HCT116 (cell line): ENCODE results near the gene PI16. TPM values are rescaled to one million over a fixed set of nuclear protein-coding genes. Genes with fewer than 3 reads are reported as not detected.

Experiments
- ATAC-seq: fragments of 200-7000 bp; cut with Tn5 transposase; 2 replicates; pipeline ENCODE4 v1.9.1; 2020; ENCODE audit warnings: mild to moderate bottlenecking, moderate library complexity
- BruUV-seq: library from RNA; stranded (reverse); fragments of 400-500 nt; replicated peaks from 2 replicates; lab custom pipeline; 2021; lab: Mats Ljungman, UMichigan
- CTCF ChIA-PET: fragments of 300-600 bp; sonication (Branson Sonifier 250); formaldehyde crosslinking; loops from one replicate; lab custom pipeline; 2021; ENCODE audit warnings: antibody characterized with exemption; lab: Charles Lee
- POLR2A ChIA-PET: fragments of 300-600, 350-600 bp; sonication (Branson Sonifier 250); formaldehyde crosslinking; loops from one replicate; lab custom pipeline; 2021; ENCODE audit warnings: antibody characterized with exemption; lab: Charles Lee
- RAD21 ChIA-PET, 2 experiments: fragments of 300-600 bp; sonication (Branson Sonifier 250); formaldehyde crosslinking; loops; one replicate each; lab custom pipeline; 2023; ENCODE audit warnings: low total read pairs in 2 of 2; ENCODE audit not compliant: uncharacterized antibody in 2 of 2, unreplicated experiment in 2 of 2, low non-redundant PET in 1 of 2; lab: Charles Lee
- DNase-seq: peaks from one replicate; pipeline ENCODE4 v3.0.0-alpha.2; 2010; ENCODE audit warnings: low read depth, low spot score
- H2AFZ ChIP-seq: fragments of 200-600 bp; shearing (Covaris generic), sonication (generic); 2 replicates; pipeline ENCODE4 v1.6.1; 2017; ENCODE audit warnings: low read depth, mixed run types, mixed read lengths, antibody characterized with exemption, low read length; ENCODE audit not compliant: poor library complexity, severe bottlenecking
- H3K27ac ChIP-seq: 2 replicates; pipeline ENCODE4 v1.5.1; 2012; ENCODE audit warnings: low read depth, low read length
- H3K27me3 ChIP-seq: fragments of 200-600 bp; sonication (generic); 2 replicates; pipeline ENCODE4 v1.6.1; 2016; ENCODE audit warnings: mixed run types, low read length, mixed read lengths; ENCODE audit not compliant: insufficient read depth
- H3K36me3 ChIP-seq, 2 experiments: fragments of 200-500 bp in 1 of 2; fragments of 200-600 bp in 1 of 2; sonication (Bioruptor generic) in 1 of 2; sonication (generic) in 1 of 2; 2 replicates each; pipeline versions ENCODE4 v1.5.1 to v1.6.1; 2014 to 2016; ENCODE audit warnings: low read length in 2 of 2, inconsistent platforms in 1 of 2, mixed read lengths in 1 of 2, mixed run types in 1 of 2; ENCODE audit not compliant: insufficient read depth in 2 of 2, control insufficient read depth in 1 of 2
- H3K4me1 ChIP-seq, 2 experiments: fragments of 200-600 bp in 1 of 2; sonication (generic) in 1 of 2; 2 replicates each; pipeline versions ENCODE4 v1.5.1 to v1.6.1; 2012 to 2017; ENCODE audit warnings: low read length in 2 of 2, inconsistent platforms in 1 of 2, mild to moderate bottlenecking in 1 of 2, mixed read lengths in 1 of 2, mixed run types in 1 of 2, moderate library complexity in 1 of 2; ENCODE audit not compliant: insufficient read depth in 2 of 2, control insufficient read depth in 1 of 2
- H3K4me2 ChIP-seq: fragments of 200-600 bp; sonication (generic); 2 replicates; pipeline ENCODE4 v1.6.1; 2017; ENCODE audit warnings: mixed run types, low read length, mixed read lengths
- H3K4me3 ChIP-seq, 2 experiments: fragments of 200-600 bp in 1 of 2; sonication (generic) in 1 of 2; replicated peaks in 1 of 2; 2 replicates each; pipeline ENCODE4 v1.5.1; 2011 to 2016; ENCODE audit warnings: low read length in 2 of 2, control low read depth in 1 of 2, low read depth in 1 of 2, mild to moderate bottlenecking in 1 of 2, mixed read lengths in 1 of 2, mixed run types in 1 of 2
- H3K79me2 ChIP-seq: fragments of 200-600 bp; sonication (generic); 2 replicates; pipeline ENCODE4 v1.6.1; 2017; ENCODE audit warnings: mild to moderate bottlenecking, mixed run types, low read length, moderate library complexity, mixed read lengths; ENCODE audit not compliant: insufficient read depth
- H3K9ac ChIP-seq: fragments of 200-600 bp; sonication (generic); 2 replicates; pipeline ENCODE4 v1.6.1; 2016; ENCODE audit warnings: low read length, mixed read lengths
- H3K9me2 ChIP-seq: fragments of 200-600 bp; sonication (generic), shearing (Covaris generic); 2 replicates; pipeline ENCODE4 v1.6.1; 2017; ENCODE audit warnings: mixed run types, mild to moderate bottlenecking, moderate library complexity; ENCODE audit not compliant: insufficient read depth
- H3K9me3 ChIP-seq, 2 experiments: fragments of 200-500 bp in 1 of 2; fragments of 200-600 bp in 1 of 2; sonication (Bioruptor generic) in 1 of 2; sonication (generic) in 1 of 2; 2 replicates each; pipeline ENCODE4 v1.6.1; 2014 to 2017; ENCODE audit warnings: low read length in 2 of 2, mixed read lengths in 2 of 2, inconsistent platforms in 1 of 2, low read depth in 1 of 2, mild to moderate bottlenecking in 1 of 2, mixed run types in 1 of 2, moderate library complexity in 1 of 2; ENCODE audit not compliant: control insufficient read depth in 1 of 2, insufficient read depth in 1 of 2
- H4K20me1 ChIP-seq: fragments of 200-600 bp; sonication (generic), shearing (Covaris generic); 2 replicates; pipeline ENCODE4 v1.6.1; 2017; ENCODE audit warnings: mixed run types, mild to moderate bottlenecking, moderate library complexity; ENCODE audit not compliant: insufficient read depth
- CBX3 ChIP-seq: IDR thresholded peaks from 2 replicates; pipeline ENCODE4 v1.6.1; 2012; ENCODE audit warnings: low read depth
- CEBPB ChIP-seq: IDR thresholded peaks from 2 replicates; pipeline ENCODE4 v1.6.1; 2012; ENCODE audit warnings: low read depth
- EGR1 ChIP-seq: IDR thresholded peaks from 2 replicates; pipeline ENCODE4 v1.6.1; 2012; ENCODE audit warnings: low read depth
- ELF1 ChIP-seq: IDR thresholded peaks from 2 replicates; pipeline ENCODE4 v1.6.1; 2012; ENCODE audit warnings: low read depth, borderline replicate concordance
- EZH2 ChIP-seq: fragments of 200-600 bp; sonication (generic); IDR thresholded peaks from 2 replicates; pipeline ENCODE4 v1.6.1; 2017; ENCODE audit warnings: antibody characterized with exemption, mixed run types
- FOSL1 ChIP-seq: IDR thresholded peaks from 2 replicates; pipeline ENCODE4 v1.6.1; 2012; ENCODE audit warnings: low read depth
- POLR2A ChIP-seq: IDR thresholded peaks from 2 replicates; pipeline ENCODE4 v1.7.0; 2011; ENCODE audit warnings: borderline replicate concordance; ENCODE audit not compliant: insufficient read depth, insufficient read length; ENCODE audit errors: extremely low read depth
- RAD21 ChIP-seq: IDR thresholded peaks from 2 replicates; pipeline ENCODE4 v1.6.1; 2012; ENCODE audit warnings: low read depth, mild to moderate bottlenecking
- SP1 ChIP-seq: IDR thresholded peaks from 2 replicates; pipeline ENCODE4 v1.6.1; 2012; ENCODE audit warnings: low read depth
- SRF ChIP-seq: IDR thresholded peaks from 2 replicates; pipeline ENCODE4 v1.6.1; 2012; ENCODE audit warnings: low read depth
- TCF7L2 ChIP-seq: IDR thresholded peaks from 2 replicates; pipeline ENCODE4 v1.7.0; 2011; ENCODE audit warnings: borderline replicate concordance, inconsistent platforms; ENCODE audit not compliant: insufficient read depth, insufficient read length; ENCODE audit errors: extremely low read depth
- intact Hi-C: fragments of 100-400 bp; cut with micrococcal nuclease; formaldehyde crosslinking; loops from 2 replicates; pipeline ENCODE4 v1.10.0; 2022
- total RNA-seq: library from RNA; stranded (reverse); gene quantifications from one replicate; pipeline ENCODE4 v1.2.1, GENCODE V29; 2021; ENCODE audit not compliant: unreplicated experiment
- TF ChIP-seq, protein P1 (sequence below): IDR thresholded peaks from 2 replicates; pipeline ENCODE4 v1.6.1; 2012
- TF ChIP-seq, protein P2 (sequence below): IDR thresholded peaks from 2 replicates; pipeline ENCODE4 v1.6.1; 2012; ENCODE audit warnings: low read depth

Gene PI16
- total RNA-seq, 1 experiment from 2014 or later, result 0.59 TPM

DNA sequence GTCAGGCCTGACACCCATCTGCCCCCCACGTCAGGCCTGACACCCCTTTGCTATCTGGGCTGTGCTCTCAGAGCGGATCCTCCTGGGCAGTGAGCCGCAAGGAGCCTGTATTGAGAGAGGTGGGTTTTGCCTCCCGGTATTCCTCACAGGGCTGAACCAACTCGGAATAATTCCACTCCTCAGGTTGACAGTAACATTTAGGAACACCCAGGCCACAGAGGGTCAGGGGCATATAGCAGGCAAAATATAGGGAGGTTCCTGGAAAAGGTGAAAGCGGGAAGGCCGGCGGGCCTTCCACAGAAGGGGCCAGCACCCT is 44.1 kb downstream of the PI16 start (continued):
- TF ChIP-seq, protein P1, sequence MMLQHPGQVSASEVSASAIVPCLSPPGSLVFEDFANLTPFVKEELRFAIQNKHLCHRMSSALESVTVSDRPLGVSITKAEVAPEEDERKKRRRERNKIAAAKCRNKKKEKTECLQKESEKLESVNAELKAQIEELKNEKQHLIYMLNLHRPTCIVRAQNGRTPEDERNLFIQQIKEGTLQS, result no peak
- TF ChIP-seq EZH2 (no peak), ELF1 (no peak)

DNA sequence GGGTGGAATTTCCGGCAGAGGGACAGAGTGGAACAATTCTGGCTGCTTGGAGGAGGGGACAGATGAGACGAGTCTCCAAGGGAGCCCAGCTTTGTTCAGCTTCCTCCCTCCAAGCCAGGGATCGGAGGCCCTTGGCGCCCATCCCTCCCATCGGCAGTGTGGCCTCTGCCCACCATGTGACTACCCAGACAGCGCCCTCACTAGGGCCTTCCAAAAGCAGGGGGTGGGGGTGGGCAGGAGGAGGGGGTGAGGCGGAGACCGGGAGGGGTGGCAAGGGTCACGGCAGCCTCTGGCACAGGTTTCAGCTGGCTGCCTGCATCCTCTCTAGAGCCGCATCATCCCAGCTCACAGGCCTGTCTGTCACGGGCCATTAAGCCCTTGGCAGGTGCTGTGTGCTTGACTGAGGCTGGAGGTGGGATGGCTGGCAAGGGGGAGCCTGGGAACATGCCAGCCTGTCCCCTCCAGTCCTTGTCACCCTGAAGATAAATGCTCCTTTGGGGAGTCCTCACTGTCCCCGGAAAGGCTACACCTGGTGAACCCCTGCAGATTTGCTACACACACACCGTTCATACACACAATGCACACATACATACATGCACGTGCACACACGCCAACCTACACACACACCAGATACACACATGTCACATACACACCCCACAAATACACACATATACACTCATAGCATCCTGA is 44.7 kb downstream of the PI16 start:
- CTCF ChIA-PET, result no interaction called here

DNA sequence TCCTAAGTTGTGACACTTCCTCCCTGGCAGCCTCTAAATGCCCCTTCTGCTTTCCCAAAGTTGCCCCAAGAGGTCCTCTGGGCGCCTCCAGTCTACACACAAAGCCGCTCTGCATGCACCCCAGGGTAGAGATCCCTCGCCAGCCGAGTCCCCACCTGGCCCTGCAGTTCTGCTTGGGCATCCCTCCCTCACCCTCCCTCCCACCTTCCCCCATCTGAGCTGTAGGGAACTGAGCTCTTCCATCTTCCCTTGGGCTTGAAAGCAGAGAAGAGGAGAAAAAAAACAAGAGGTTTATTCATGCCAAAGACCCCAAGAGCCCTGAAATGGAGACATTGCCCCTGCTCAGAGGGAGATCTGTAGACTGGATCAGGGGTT is 45.2 kb downstream of the PI16 start:
- no TSS peak for BruUV-seq
- ChIA-PET RAD21 (no interaction called here), POLR2A (no interaction called here), CTCF (no interaction called here)
- DNase-seq (no peak), ATAC-seq (no peak)
- H3K9me2 ChIP-seq, result no peaks in the 10 kb centered on the region
- intact Hi-C loops, result no loop called here
- H3K27me3 ChIP-seq, result no peaks in the 10 kb centered on the region
- no peaks in the 10 kb centered on the region for H3K79me2 ChIP-seq
- no peak overlapping the region for H3K9ac ChIP-seq
- H3K27ac ChIP-seq, result no peak overlapping the region
- H3K4me2 ChIP-seq, result no peak overlapping the region
- H2AFZ ChIP-seq, result no peak overlapping the region
- H3K9me3 ChIP-seq, result no peaks in the 10 kb centered on the region
- H3K4me1 ChIP-seq, result no peaks in the 10 kb centered on the region
- no peaks in the 10 kb centered on the region for H3K36me3 ChIP-seq
- no peaks in the 10 kb centered on the region for H4K20me1 ChIP-seq
- no peak overlapping the region for H3K4me3 ChIP-seq
- TF ChIP-seq, protein P2, sequence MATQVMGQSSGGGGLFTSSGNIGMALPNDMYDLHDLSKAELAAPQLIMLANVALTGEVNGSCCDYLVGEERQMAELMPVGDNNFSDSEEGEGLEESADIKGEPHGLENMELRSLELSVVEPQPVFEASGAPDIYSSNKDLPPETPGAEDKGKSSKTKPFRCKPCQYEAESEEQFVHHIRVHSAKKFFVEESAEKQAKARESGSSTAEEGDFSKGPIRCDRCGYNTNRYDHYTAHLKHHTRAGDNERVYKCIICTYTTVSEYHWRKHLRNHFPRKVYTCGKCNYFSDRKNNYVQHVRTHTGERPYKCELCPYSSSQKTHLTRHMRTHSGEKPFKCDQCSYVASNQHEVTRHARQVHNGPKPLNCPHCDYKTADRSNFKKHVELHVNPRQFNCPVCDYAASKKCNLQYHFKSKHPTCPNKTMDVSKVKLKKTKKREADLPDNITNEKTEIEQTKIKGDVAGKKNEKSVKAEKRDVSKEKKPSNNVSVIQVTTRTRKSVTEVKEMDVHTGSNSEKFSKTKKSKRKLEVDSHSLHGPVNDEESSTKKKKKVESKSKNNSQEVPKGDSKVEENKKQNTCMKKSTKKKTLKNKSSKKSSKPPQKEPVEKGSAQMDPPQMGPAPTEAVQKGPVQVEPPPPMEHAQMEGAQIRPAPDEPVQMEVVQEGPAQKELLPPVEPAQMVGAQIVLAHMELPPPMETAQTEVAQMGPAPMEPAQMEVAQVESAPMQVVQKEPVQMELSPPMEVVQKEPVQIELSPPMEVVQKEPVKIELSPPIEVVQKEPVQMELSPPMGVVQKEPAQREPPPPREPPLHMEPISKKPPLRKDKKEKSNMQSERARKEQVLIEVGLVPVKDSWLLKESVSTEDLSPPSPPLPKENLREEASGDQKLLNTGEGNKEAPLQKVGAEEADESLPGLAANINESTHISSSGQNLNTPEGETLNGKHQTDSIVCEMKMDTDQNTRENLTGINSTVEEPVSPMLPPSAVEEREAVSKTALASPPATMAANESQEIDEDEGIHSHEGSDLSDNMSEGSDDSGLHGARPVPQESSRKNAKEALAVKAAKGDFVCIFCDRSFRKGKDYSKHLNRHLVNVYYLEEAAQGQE, result no peak
- no peak for TF ChIP-seq RAD21
- no peak for TF ChIP-seq TCF7L2
- TF ChIP-seq SRF, result no peak
- TF ChIP-seq CBX3, result no peak
- TF ChIP-seq EGR1, result no peak
- TF ChIP-seq POLR2A, result no peak
- no peak for TF ChIP-seq SP1
- TF ChIP-seq CEBPB, result no peak
- TF ChIP-seq FOSL1, result no peak

More for the DNA sequence above, 44.7 kb downstream of the PI16 start:
- no peak overlapping the region for H3K27ac ChIP-seq
- POLR2A ChIA-PET, result no interaction called here
- no peak overlapping the region for H3K4me3 ChIP-seq
- intact Hi-C loops, result no loop called here
- H3K4me2 ChIP-seq, result no peak overlapping the region
- no peak overlapping the region for H2AFZ ChIP-seq
- H3K27me3 ChIP-seq, result no peaks in the 10 kb centered on the region
- H3K36me3 ChIP-seq, result no peaks in the 10 kb centered on the region
- no peak overlapping the region for H3K9ac ChIP-seq
- no peaks in the 10 kb centered on the region for H3K79me2 ChIP-seq
- no peaks in the 10 kb centered on the region for H3K9me3 ChIP-seq
- RAD21 ChIA-PET, result no interaction called here
- ATAC-seq, result no peak
- no peak for DNase-seq
- TF ChIP-seq, protein P1, result no peak
- TF ChIP-seq POLR2A, result no peak
- no peaks in the 10 kb centered on the region for H4K20me1 ChIP-seq
- H3K4me1 ChIP-seq, result no peaks in the 10 kb centered on the region
- H3K9me2 ChIP-seq, result no peaks in the 10 kb centered on the region
- BruUV-seq, result no TSS peak
